NB4 (cell line): Measurements from ENCODE around the gene CAPN11.

Experiments
- DNase-seq: peaks from one replicate; pipeline ENCODE4 v3.0.0; 2010; ENCODE audit warnings: low read depth
- H3K4me3 ChIP-seq: one replicate; pipeline ENCODE4 v1.5.1; 2011; ENCODE audit warnings: mild to moderate bottlenecking, low read depth, low read length, moderate library complexity
- CTCF ChIP-seq: IDR thresholded peaks from one replicate; pipeline ENCODE4 v1.5.1; 2012; ENCODE audit warnings: low read depth, low read length
- MAX ChIP-seq: IDR thresholded peaks from 2 replicates; pipeline ENCODE4 v1.6.1; 2011; ENCODE audit warnings: low read depth, low read length
- MYC ChIP-seq: IDR thresholded peaks from 2 replicates; pipeline ENCODE4 v1.6.1; 2011; ENCODE audit warnings: low read depth, low read length
- POLR2A ChIP-seq: IDR thresholded peaks from 2 replicates; pipeline ENCODE4 v1.6.1; 2011; ENCODE audit warnings: mild to moderate bottlenecking; ENCODE audit not compliant: insufficient read length; ENCODE audit errors: extremely low read depth

Gene CAPN11

GRCh38 chr6:44201638-44202303 is 43.2 kb downstream of the CAPN11 start:
- no peak for DNase-seq
- TF ChIP-seq CTCF (no peak), POLR2A (no peak), MYC (no peak), MAX (no peak)
- no peak overlapping the region for H3K4me3 ChIP-seq

- no peak for DNase-seq
- TF ChIP-seq CTCF: no peak
- TF ChIP-seq POLR2A: no peak
- no peak for TF ChIP-seq MAX
- no peak for TF ChIP-seq MYC
- no peak overlapping the region for H3K4me3 ChIP-seq
Observed at GRCh38 chr6:44202332-44202971, 43.8 kb downstream of the CAPN11 start.

- DNase-seq: no peak
- H3K4me3 ChIP-seq: no peak overlapping the region
- no peak for TF ChIP-seq MYC
- TF ChIP-seq CTCF: no peak
- TF ChIP-seq MAX: no peak
- no peak for TF ChIP-seq POLR2A
Observed at GRCh38 chr6:44202972-44203750, 44.5 kb downstream of the CAPN11 start.

- H3K4me3 ChIP-seq: no peak overlapping the region
- TF ChIP-seq MAX: no peak
- no peak for TF ChIP-seq CTCF
- TF ChIP-seq MYC: no peak
- TF ChIP-seq POLR2A: no peak
- peak; percentile 66 for DNase-seq
Observed at GRCh38 chr6:44203955-44204354, 45.3 kb downstream of the CAPN11 start.

- no peak overlapping the region for H3K4me3 ChIP-seq
- TF ChIP-seq POLR2A: no peak
- DNase-seq: no peak
Observed at GRCh38 chr6:44207966-44208365, 49.3 kb downstream of the CAPN11 start.

- TF ChIP-seq MYC (no peak), CTCF (no peak), POLR2A (no peak), MAX (no peak)
- DNase-seq: peak; percentile 72
- H3K4me3 ChIP-seq: no peak overlapping the region
Observed at GRCh38 chr6:44211284-44211683, 52.7 kb downstream of the CAPN11 start.
